ENCODE measurements around the gene SCN7A.

SCN7A gene

GRCh38 chr2:166404831-166405568 lies 89.0 kb downstream of the SCN7A start:
- DNase-seq (ENCODE audit: low spot score): no peak

GRCh38 chr2:166394245-166394644 lies 99.8 kb downstream of the SCN7A start:
- DNase-seq (ENCODE audit: low spot score): no peak

- no peak for DNase-seq (ENCODE audit: low spot score)
These were observed 101.0 kb downstream of the SCN7A start for GRCh38 chr2:166393008-166393407.

- DNase-seq (ENCODE audit: low spot score): no peak
These were observed 105.5 kb downstream of the SCN7A start for GRCh38 chr2:166388481-166389070.

- no peak for DNase-seq (ENCODE audit: low spot score)
These were observed 108.7 kb downstream of the SCN7A start for GRCh38 chr2:166385313-166385712.

GRCh38 chr2:166384774-166385173 lies 109.3 kb downstream of the SCN7A start:
- no peak for DNase-seq (ENCODE audit: low spot score)

GRCh38 chr2:166382448-166382847 lies 111.6 kb downstream of the SCN7A start:
- no peak for DNase-seq (ENCODE audit: low spot score)

GRCh38 chr2:166380615-166381014 lies 113.4 kb downstream of the SCN7A start:
- no peak for DNase-seq (ENCODE audit: low spot score)

GRCh38 chr2:166376873-166377272 lies 117.2 kb downstream of the SCN7A start:
- DNase-seq (ENCODE audit: low spot score): no peak

- DNase-seq (ENCODE audit: low spot score): no peak
These were observed 117.6 kb downstream of the SCN7A start for GRCh38 chr2:166376488-166376828.

- peak; percentile 95 for DNase-seq (ENCODE audit: low spot score)
These were observed 118.1 kb downstream of the SCN7A start, which contains the start of gene SCN9A for GRCh38 chr2:166375736-166376487. SCN9A (minus strand) TSS chr2:166375944; CDS start chr2:166311756, 64,188 bp downstream.

GRCh38 chr2:166375195-166375735 lies 118.8 kb downstream of the SCN7A start:
- no peak for DNase-seq (ENCODE audit: low spot score)

- DNase-seq (ENCODE audit: low spot score): peak; percentile 82
These were observed 120.1 kb downstream of the SCN7A start for GRCh38 chr2:166373951-166374350.

- no peak for DNase-seq (ENCODE audit: low spot score)
These were observed 120.5 kb downstream of the SCN7A start for GRCh38 chr2:166373539-166373938.

GRCh38 chr2:166373105-166373504 lies 120.9 kb downstream of the SCN7A start:
- DNase-seq (ENCODE audit: low spot score): no peak

GRCh38 chr2:166372046-166372445 lies 122.0 kb downstream of the SCN7A start:
- DNase-seq (ENCODE audit: low spot score): no peak

- DNase-seq (ENCODE audit: low spot score): no peak
These were observed 128.1 kb downstream of the SCN7A start for GRCh38 chr2:166365803-166366420.

GRCh38 chr2:166365239-166365638 lies 128.8 kb downstream of the SCN7A start:
- no peak for DNase-seq (ENCODE audit: low spot score)

- DNase-seq (ENCODE audit: low spot score): no peak
These were observed 129.4 kb downstream of the SCN7A start for GRCh38 chr2:166364476-166365161.

GRCh38 chr2:166361351-166362153 lies 132.5 kb downstream of the SCN7A start:
- DNase-seq (ENCODE audit: low spot score): no peak

Data from SK-N-DZ (cell line).